ENCODE measurements around the gene CALD1.

CALD1 gene

GRCh38 chr7:135001390-135002165 is 222.1 kb downstream of the CALD1 start:
- no peak for DNase-seq (ENCODE audit: low spot score)

GRCh38 chr7:135012229-135012628 is 232.8 kb downstream of the CALD1 start:
- no peak for DNase-seq (ENCODE audit: low spot score)
